WTC11 (cell line): Measurements from ENCODE around the gene GLRA3. TPM values are rescaled to one million over a fixed set of nuclear protein-coding genes. Genes with fewer than 3 reads are reported as not detected.

Experiments
- ATAC-seq: fragments of 200-7000 bp; cut with Tn5 transposase; 2 replicates; pipeline ENCODE4 v1.10.0; 2021; ENCODE audit warnings: mild to moderate bottlenecking, moderate library complexity
- CTCF ChIA-PET: fragments of 300-600 bp; sonication (Branson Sonifier 250); formaldehyde crosslinking; loops from one replicate; lab custom pipeline; 2021; ENCODE audit warnings: antibody characterized with exemption; lab: Charles Lee
- POLR2A ChIA-PET: fragments of 350-600 bp; sonication (Branson Sonifier 250); formaldehyde crosslinking; loops from one replicate; lab custom pipeline; 2021; ENCODE audit warnings: antibody characterized with exemption; lab: Charles Lee
- DNase-seq: peaks from one replicate; pipeline ENCODE4 v3.0.0; 2021; ENCODE audit warnings: low spot score
- H3K27ac Mint-ChIP-seq: 2 replicates; pipeline ENCODE4 v1.8.0; 2021; ENCODE audit warnings: mixed read lengths
- H3K27me3 Mint-ChIP-seq: 2 replicates; pipeline ENCODE4 v1.8.0; 2021; ENCODE audit warnings: low read depth, mild to moderate bottlenecking, moderate library complexity, mixed read lengths
- H3K36me3 Mint-ChIP-seq: 2 replicates; pipeline ENCODE4 v1.8.0; 2021; ENCODE audit warnings: mixed read lengths
- H3K4me1 Mint-ChIP-seq: 2 replicates; pipeline ENCODE4 v1.8.0; 2022; ENCODE audit warnings: mixed read lengths
- H3K4me3 Mint-ChIP-seq: 2 replicates; pipeline ENCODE4 v1.8.0; 2021; ENCODE audit warnings: mild to moderate bottlenecking, moderate library complexity, mixed read lengths
- H3K9me3 Mint-ChIP-seq: 2 replicates; pipeline ENCODE4 v1.8.0; 2021; ENCODE audit warnings: mixed read lengths
- AR ChIP-seq: fragments of 250-450 bp; sonication (Bioruptor Pico); IDR thresholded peaks from 2 replicates; pipeline ENCODE4 v1.9.0; 2021; ENCODE audit warnings: mild to moderate bottlenecking
- ARID4B ChIP-seq: sonication (generic); formaldehyde crosslinking; IDR thresholded peaks from 2 replicates; pipeline ENCODE4 v1.8.0; 2023; ENCODE audit warnings: missing genetic modification reagents, mild to moderate bottlenecking, borderline replicate concordance
- CDX4 ChIP-seq: fragments of 250-450 bp; sonication (Bioruptor Pico); IDR thresholded peaks from 2 replicates; pipeline ENCODE4 v1.9.0; 2021; ENCODE audit warnings: moderate library complexity, mild to moderate bottlenecking, inconsistent platforms, borderline replicate concordance
- CREB1 ChIP-seq: sonication (generic); formaldehyde crosslinking; IDR thresholded peaks from 2 replicates; pipeline ENCODE4 v1.8.0; 2023; ENCODE audit warnings: mild to moderate bottlenecking, missing genetic modification reagents
- FOXJ3 ChIP-seq: sonication (generic); formaldehyde crosslinking; IDR thresholded peaks from 2 replicates; pipeline ENCODE4 v1.9.0; 2021; ENCODE audit warnings: missing genetic modification reagents, mild to moderate bottlenecking, borderline replicate concordance
- FOXP1 ChIP-seq: sonication (generic); formaldehyde crosslinking; IDR thresholded peaks from 2 replicates; pipeline ENCODE4 v1.8.0; 2022; ENCODE audit warnings: missing genetic modification reagents, mild to moderate bottlenecking, moderate library complexity, borderline replicate concordance
- MAX ChIP-seq: sonication (generic); formaldehyde crosslinking; IDR thresholded peaks from 2 replicates; pipeline ENCODE4 v1.8.0; 2022; ENCODE audit warnings: mild to moderate bottlenecking, missing genetic modification reagents
- MXD4 ChIP-seq: fragments of 250-450 bp; sonication (Bioruptor Pico); IDR thresholded peaks from 2 replicates; pipeline ENCODE4 v1.8.0; 2021; ENCODE audit warnings: mild to moderate bottlenecking, moderate library complexity, borderline replicate concordance
- NFYB ChIP-seq: sonication (generic); formaldehyde crosslinking; conservative IDR thresholded peaks from 2 replicates; pipeline ENCODE4 v1.8.0; 2022; ENCODE audit warnings: low read depth, missing genetic modification reagents
- NR2C2 ChIP-seq: sonication (generic); formaldehyde crosslinking; IDR thresholded peaks from 2 replicates; pipeline ENCODE4 v1.8.0; 2022; ENCODE audit warnings: mild to moderate bottlenecking, missing genetic modification reagents
- PRRX2 ChIP-seq: fragments of 250-450 bp; sonication (Bioruptor Pico); IDR thresholded peaks from 2 replicates; pipeline ENCODE4 v1.8.0; 2021; ENCODE audit warnings: mild to moderate bottlenecking
- SMAD4 ChIP-seq: sonication (generic); formaldehyde crosslinking; IDR thresholded peaks from 2 replicates; pipeline ENCODE4 v1.8.0; 2022; ENCODE audit warnings: mild to moderate bottlenecking, missing genetic modification reagents
- TCF7 ChIP-seq: sonication (generic); formaldehyde crosslinking; IDR thresholded peaks from 2 replicates; pipeline ENCODE4 v1.8.0; 2022; ENCODE audit warnings: mild to moderate bottlenecking, low read depth, missing genetic modification reagents, moderate library complexity
- TP53 ChIP-seq: sonication (generic); formaldehyde crosslinking; IDR thresholded peaks from 2 replicates; pipeline ENCODE4 v1.8.1; 2023; ENCODE audit warnings: mild to moderate bottlenecking, missing genetic modification reagents
- USF1 ChIP-seq: sonication (generic); formaldehyde crosslinking; IDR thresholded peaks from 2 replicates; pipeline ENCODE4 v1.8.0; 2022; ENCODE audit warnings: mild to moderate bottlenecking, missing genetic modification reagents
- ZNF396 ChIP-seq: fragments of 250-450 bp; sonication (Bioruptor Pico); IDR thresholded peaks from 2 replicates; pipeline ENCODE4 v1.8.0; 2021; ENCODE audit warnings: mild to moderate bottlenecking, moderate library complexity, borderline replicate concordance
- ZNF416 ChIP-seq: fragments of 250-450 bp; sonication (Bioruptor Pico); IDR thresholded peaks from 2 replicates; pipeline ENCODE4 v1.9.0; 2021; ENCODE audit warnings: mild to moderate bottlenecking, inconsistent platforms
- ZNF423 ChIP-seq: fragments of 250-450 bp; sonication (Bioruptor Pico); IDR thresholded peaks from 2 replicates; pipeline ENCODE4 v2.1.2; 2022; ENCODE audit warnings: mild to moderate bottlenecking, moderate library complexity
- ZNF425 ChIP-seq: fragments of 250-450 bp; sonication (Bioruptor Pico); conservative IDR thresholded peaks from 2 replicates; pipeline ENCODE4 v1.9.0; 2021; ENCODE audit warnings: mild to moderate bottlenecking
- ZNF532 ChIP-seq: fragments of 250-450 bp; sonication (Bioruptor Pico); IDR thresholded peaks from 2 replicates; pipeline ENCODE4 v1.9.0; 2021; ENCODE audit warnings: mild to moderate bottlenecking, borderline replicate concordance
- total RNA-seq: library from RNA; stranded (reverse); gene quantifications from 3 replicates; pipeline ENCODE4 v1.2.3, GENCODE V29; 2021

Gene GLRA3
- total RNA-seq, 1 experiment from 2014 or later, result 0.15 TPM

- H3K4me1 Mint-ChIP-seq, result peaks cover 27% of the 10 kb centered on the region
- H3K4me3 Mint-ChIP-seq, result no peak overlapping the region
- H3K36me3 Mint-ChIP-seq, result no peaks in the 10 kb centered on the region
- peaks cover 15% of the 10 kb centered on the region for H3K9me3 Mint-ChIP-seq
- ChIA-PET CTCF (no interaction called here), POLR2A (no interaction called here)
- H3K27ac Mint-ChIP-seq, result no peak overlapping the region
- ATAC-seq (no peak), DNase-seq (no peak)
- TF ChIP-seq AR (CRISPR knock-in tag) (no peak), FOXP1 (CRISPR knock-in tag) (no peak), ZNF416 (no peak), USF1 (CRISPR knock-in tag) (no peak), ZNF532 (CRISPR knock-in tag) (no peak)
- H3K27me3 Mint-ChIP-seq, result no peaks in the 10 kb centered on the region
Measured at GRCh38 chr4:174808119-174808518, 20.9 kb downstream of the GLRA3 start.

GRCh38 chr4:174805746-174806145, 23.3 kb downstream of the GLRA3 start:
- Mint-ChIP-seq H3K27me3 (no peaks in the 10 kb centered on the region), H3K4me3 (no peak overlapping the region)
- TF ChIP-seq SMAD4 (CRISPR knock-in tag), result no peak
- no peak for TF ChIP-seq ZNF396 (CRISPR knock-in tag)
- TF ChIP-seq CDX4 (CRISPR knock-in tag), result no peak
- TF ChIP-seq ARID4B (CRISPR knock-in tag), result no peak
- no peak for TF ChIP-seq FOXJ3 (CRISPR knock-in tag)
- no peak for TF ChIP-seq ZNF423 (CRISPR knock-in tag)
- TF ChIP-seq TP53 (CRISPR knock-in tag), result no peak
- TF ChIP-seq PRRX2 (CRISPR knock-in tag), result no peak
- TF ChIP-seq MAX, result no peak
- no peak for TF ChIP-seq CREB1 (CRISPR knock-in tag)
- TF ChIP-seq TCF7 (CRISPR knock-in tag), result no peak
- TF ChIP-seq ZNF425 (CRISPR knock-in tag), result no peak
- TF ChIP-seq MXD4 (CRISPR knock-in tag), result no peak
- TF ChIP-seq NFYB, result no peak
- no peak for TF ChIP-seq NR2C2 (CRISPR knock-in tag)

More at GRCh38 chr4:174805746-174806145, 23.3 kb downstream of the GLRA3 start:
- peaks cover 16% of the 10 kb centered on the region for H3K4me1 Mint-ChIP-seq
- H3K36me3 Mint-ChIP-seq, result peaks cover 8% of the 10 kb centered on the region
- ChIA-PET POLR2A (no interaction called here), CTCF (no interaction called here)
- no peak for DNase-seq
- peaks cover 32% of the 10 kb centered on the region for H3K9me3 Mint-ChIP-seq
- no peak for ATAC-seq
- H3K27ac Mint-ChIP-seq, result no peak overlapping the region
